GM12878 (cell line): ENCODE results near the gene TEX55.

Experiments
- EZH2 ChIP-seq: IDR thresholded peaks from 2 replicates; pipeline ENCODE4 v1.6.1; 2012; ENCODE audit warnings: low read depth, mild to moderate bottlenecking, control low read depth, inconsistent platforms, low read length, borderline replicate concordance; ENCODE audit not compliant: control insufficient read depth
- TF ChIP-seq, protein P1 (sequence below), 3 experiments: IDR thresholded peaks in 2 of 3; conservative IDR thresholded peaks in 1 of 3; 2 replicates each; pipeline ENCODE4 v1.5.1; 2011; ENCODE audit warnings: low read depth in 3 of 3, low read length in 3 of 3, mild to moderate bottlenecking in 3 of 3, control low read depth in 2 of 3, moderate library complexity in 2 of 3, inconsistent platforms in 1 of 3, mixed read lengths in 1 of 3; ENCODE audit not compliant: control insufficient read depth in 2 of 3, insufficient read depth in 1 of 3; ENCODE audit errors: extremely low read depth in 1 of 3

DNA sequence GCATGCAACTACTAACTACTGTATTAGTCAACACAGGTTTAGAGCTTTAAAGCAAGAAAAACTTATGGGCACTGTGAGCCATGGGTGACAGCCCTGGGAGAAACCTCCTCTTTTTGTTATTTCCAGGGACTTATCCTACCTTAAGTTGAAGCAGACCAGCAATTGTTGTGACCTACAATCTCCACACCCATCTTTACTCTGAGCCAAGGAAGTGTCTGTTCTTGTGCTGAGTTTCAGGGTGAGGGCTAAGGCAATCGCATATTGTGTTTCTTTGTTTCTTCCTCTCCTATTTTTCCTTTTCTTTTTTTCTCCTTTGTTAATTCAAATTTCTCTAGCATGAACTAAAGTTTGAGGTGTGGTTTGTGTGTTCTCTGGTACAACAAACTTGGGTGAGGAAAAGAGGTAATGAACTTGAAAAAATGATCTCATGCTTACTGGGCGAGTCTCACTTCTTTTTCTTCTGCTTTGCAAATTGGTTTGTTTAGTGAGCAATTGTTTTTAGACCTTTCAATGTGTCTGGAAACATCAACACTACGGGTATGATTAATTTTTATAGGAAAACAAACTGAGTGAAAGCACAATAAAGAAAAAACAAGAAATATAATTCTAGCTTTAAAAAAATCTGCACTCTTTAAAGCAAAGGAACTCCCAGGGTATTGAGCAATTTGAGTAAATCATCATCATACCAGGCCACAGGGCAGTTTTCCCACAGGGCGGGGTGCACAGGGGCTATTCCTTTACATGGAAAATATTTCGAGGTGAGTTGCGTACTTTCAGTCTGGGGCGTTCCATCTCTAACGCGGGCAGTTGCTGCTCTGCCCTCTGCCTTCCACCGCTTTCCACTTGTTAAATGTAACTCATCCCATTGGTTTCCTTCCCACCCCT lies 30.1 kb downstream of the TEX55 start:
- TF ChIP-seq, protein P1, sequence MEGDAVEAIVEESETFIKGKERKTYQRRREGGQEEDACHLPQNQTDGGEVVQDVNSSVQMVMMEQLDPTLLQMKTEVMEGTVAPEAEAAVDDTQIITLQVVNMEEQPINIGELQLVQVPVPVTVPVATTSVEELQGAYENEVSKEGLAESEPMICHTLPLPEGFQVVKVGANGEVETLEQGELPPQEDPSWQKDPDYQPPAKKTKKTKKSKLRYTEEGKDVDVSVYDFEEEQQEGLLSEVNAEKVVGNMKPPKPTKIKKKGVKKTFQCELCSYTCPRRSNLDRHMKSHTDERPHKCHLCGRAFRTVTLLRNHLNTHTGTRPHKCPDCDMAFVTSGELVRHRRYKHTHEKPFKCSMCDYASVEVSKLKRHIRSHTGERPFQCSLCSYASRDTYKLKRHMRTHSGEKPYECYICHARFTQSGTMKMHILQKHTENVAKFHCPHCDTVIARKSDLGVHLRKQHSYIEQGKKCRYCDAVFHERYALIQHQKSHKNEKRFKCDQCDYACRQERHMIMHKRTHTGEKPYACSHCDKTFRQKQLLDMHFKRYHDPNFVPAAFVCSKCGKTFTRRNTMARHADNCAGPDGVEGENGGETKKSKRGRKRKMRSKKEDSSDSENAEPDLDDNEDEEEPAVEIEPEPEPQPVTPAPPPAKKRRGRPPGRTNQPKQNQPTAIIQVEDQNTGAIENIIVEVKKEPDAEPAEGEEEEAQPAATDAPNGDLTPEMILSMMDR (IDR thresholded peaks at IDR 0.05 in 2 of 3, conservative IDR thresholded peaks at IDR 0.05 in 1 of 3; ENCODE audit: control insufficient read depth in 2 of 3, extremely low read depth in 1 of 3, insufficient read depth in 1 of 3, low read depth in 3 of 3, low read length in 3 of 3), result no peak
- TF ChIP-seq EZH2, result no peak
